ENCODE results near the gene LETM1.

DNA sequence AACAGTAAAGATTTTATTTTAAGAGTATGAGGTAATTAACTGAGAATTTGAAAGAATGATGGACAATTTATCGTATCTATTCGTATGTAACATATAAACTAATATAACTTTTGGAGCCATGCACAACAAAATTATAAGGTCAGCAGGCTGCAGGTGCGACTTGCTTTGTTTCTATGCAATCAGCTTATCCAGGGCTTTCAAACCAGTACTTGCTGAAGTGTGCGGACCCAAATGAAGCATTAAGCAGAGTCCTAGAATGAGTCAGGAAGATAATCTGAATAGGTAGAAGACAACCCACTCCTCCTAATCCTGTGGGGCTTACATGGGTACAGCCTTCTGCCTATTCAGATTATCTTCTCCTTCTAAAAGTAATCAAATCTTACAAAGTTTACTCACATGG, 17.3 kb upstream of the LETM1 start:
- TF ChIP-seq EZH2phosphoT487 (IDR thresholded peaks at IDR 0.05; ENCODE audit: insufficient read depth, low read depth) (no peak), EZH2 (IDR thresholded peaks at IDR 0.05; ENCODE audit: insufficient read depth, poor library complexity, severe bottlenecking) (no peak)
